ENCODE results near the gene SMARCB1.
"Not testable (repeated sequence)": the region's sequence is repeated elsewhere in the genome, so short reads cannot be mapped to it uniquely, and the experiment has no call there.

Gene SMARCB1

GRCh38 chr22:23847991-23848864 lies 61.5 kb downstream of the SMARCB1 start:
- no peak for DNase-seq

GRCh38 chr22:23849009-23850006 lies 62.5 kb downstream of the SMARCB1 start:
- peak; percentile 91 for DNase-seq

GRCh38 chr22:23850136-23850611 lies 63.4 kb downstream of the SMARCB1 start:
- no peak for DNase-seq

GRCh38 chr22:23856721-23857605 lies 70.2 kb downstream of the SMARCB1 start:
- DNase-seq: no peak

GRCh38 chr22:23857606-23858483 lies 71.1 kb downstream of the SMARCB1 start, which contains the start of gene SLC2A11:
TSS of gene SLC2A11 (plus strand) at chr22:23857875. CDS start at chr22:23858000, 125 bp downstream.
- peak; percentile 98 for DNase-seq

GRCh38 chr22:23858484-23858815 lies 71.7 kb downstream of the SMARCB1 start:
- no peak for DNase-seq

- no peak for DNase-seq
Measured at GRCh38 chr22:23859201-23859600, 72.4 kb downstream of the SMARCB1 start.

- DNase-seq: not testable (repeated sequence)
Measured at GRCh38 chr22:23860187-23860586, 73.4 kb downstream of the SMARCB1 start.

- peak; percentile 61 for DNase-seq
Measured at GRCh38 chr22:23862103-23862502, 75.3 kb downstream of the SMARCB1 start.

GRCh38 chr22:23864499-23865154 lies 77.9 kb downstream of the SMARCB1 start:
- not testable (repeated sequence) for DNase-seq

- DNase-seq: no peak
Measured at GRCh38 chr22:23868580-23868979, 81.8 kb downstream of the SMARCB1 start.

- no peak for DNase-seq
Measured at GRCh38 chr22:23874871-23875270, 88.1 kb downstream of the SMARCB1 start.

- no peak for DNase-seq
Measured at GRCh38 chr22:23875801-23876200, 89.0 kb downstream of the SMARCB1 start.

GRCh38 chr22:23877566-23877965 lies 90.8 kb downstream of the SMARCB1 start:
- no peak for DNase-seq

GRCh38 chr22:23878219-23878618 lies 91.5 kb downstream of the SMARCB1 start:
- DNase-seq: no peak

- DNase-seq: no peak
Measured at GRCh38 chr22:23882370-23882769, 95.6 kb downstream of the SMARCB1 start.

- DNase-seq: no peak
Measured at GRCh38 chr22:23883658-23884057, 96.9 kb downstream of the SMARCB1 start.

- DNase-seq: no peak
Measured at GRCh38 chr22:23884140-23884539, 97.4 kb downstream of the SMARCB1 start.
